NOMO-1 treated with DMSO at 0.1 percent for 48 hours (cell line): ENCODE results near the gene NDRG2.
A peak's percentile ranks its signal among the peaks of the same experiment; 100 is the strongest.
"Not testable (repeated sequence)": the region's sequence is repeated elsewhere in the genome, so short reads cannot be mapped to it uniquely, and the experiment has no call there.

ENCODE experiments used
- DNase-seq: peaks from one replicate; lab custom pipeline; 2025; ENCODE audit not compliant: unreplicated experiment; lab: John Stamatoyannopoulos, UW

Gene NDRG2

GRCh38 chr14:21056520-21057163 lies 31.8 kb upstream of the NDRG2 start:
- no peak for DNase-seq

GRCh38 chr14:21055432-21056117 lies 30.7 kb upstream of the NDRG2 start:
- DNase-seq, result no peak

- DNase-seq, result no peak
These were observed 29.9 kb upstream of the NDRG2 start for GRCh38 chr14:21054768-21055145.

- no peak for DNase-seq
These were observed 29.4 kb upstream of the NDRG2 start for GRCh38 chr14:21054123-21054767.

GRCh38 chr14:21053184-21054122 lies 28.6 kb upstream of the NDRG2 start:
- no peak for DNase-seq

GRCh38 chr14:21050597-21050996 lies 25.7 kb upstream of the NDRG2 start:
- peak; percentile 10 for DNase-seq

GRCh38 chr14:21049271-21049673 lies 24.4 kb upstream of the NDRG2 start:
- no peak for DNase-seq

- DNase-seq, result no peak
These were observed 23.8 kb upstream of the NDRG2 start for GRCh38 chr14:21048638-21049037.

- no peak for DNase-seq
These were observed 22.5 kb upstream of the NDRG2 start for GRCh38 chr14:21047378-21047781.

- no peak for DNase-seq
These were observed 19.2 kb upstream of the NDRG2 start for GRCh38 chr14:21043974-21044618.

- no peak for DNase-seq
These were observed 18.6 kb upstream of the NDRG2 start for GRCh38 chr14:21043387-21043973.

- DNase-seq, result no peak
These were observed 18.1 kb upstream of the NDRG2 start for GRCh38 chr14:21042918-21043317.

GRCh38 chr14:21041676-21042433 lies 17.0 kb upstream of the NDRG2 start, which contains the start of gene RNASE7:
Gene RNASE7 (plus strand): TSS chr14:21042362. CDS start chr14:21042993, 631 bp downstream.
- DNase-seq, result no peak

- DNase-seq, result not testable (repeated sequence)
These were observed 16.1 kb upstream of the NDRG2 start for GRCh38 chr14:21040941-21041340.

- no peak for DNase-seq
These were observed 15.6 kb upstream of the NDRG2 start for GRCh38 chr14:21040370-21040925.

- peak; percentile 61 for DNase-seq
These were observed 14.9 kb upstream of the NDRG2 start for GRCh38 chr14:21039585-21040369.

GRCh38 chr14:21038441-21039422 lies 13.9 kb upstream of the NDRG2 start:
- no peak for DNase-seq
